HG03175 (cell line): Measurements from ENCODE around the gene LIN28A.
A peak's percentile ranks its signal among the peaks of the same experiment; 100 is the strongest.
"Not testable (repeated sequence)": the region's sequence is repeated elsewhere in the genome, so short reads cannot be mapped to it uniquely, and the experiment has no call there.

Source experiments
- ATAC-seq: cut with Tn5 transposase; IDR thresholded peaks from one replicate; pipeline ENCODE4 v1.9.1; 2021; ENCODE audit warnings: mild to moderate bottlenecking, moderate library complexity; ENCODE audit not compliant: unreplicated experiment

The LIN28A gene

GRCh38 chr1:26410706-26411623 lies at the start of gene LIN28A:
Gene LIN28A (plus strand): TSS chr1:26410817. CDS start chr1:26410892, 75 bp downstream.
- no peak for ATAC-seq

GRCh38 chr1:26361605-26362122 lies 49.0 kb upstream of the LIN28A start:
- no peak for ATAC-seq

- ATAC-seq = no peak
Measured at GRCh38 chr1:26362331-26362730, 48.3 kb upstream of the LIN28A start.

- peak; percentile 53 for ATAC-seq
Measured at GRCh38 chr1:26363549-26364448, 46.8 kb upstream of the LIN28A start.

- no peak for ATAC-seq
Measured at GRCh38 chr1:26364956-26365355, 45.7 kb upstream of the LIN28A start.

GRCh38 chr1:26367441-26367840 lies 43.2 kb upstream of the LIN28A start:
- ATAC-seq = no peak

- ATAC-seq = no peak
Measured at GRCh38 chr1:26368006-26368405, 42.6 kb upstream of the LIN28A start.

GRCh38 chr1:26368486-26368885 lies 42.1 kb upstream of the LIN28A start:
- no peak for ATAC-seq

GRCh38 chr1:26370591-26371382 lies 39.8 kb upstream of the LIN28A start:
- no peak for ATAC-seq

GRCh38 chr1:26372039-26372438 lies 38.6 kb upstream of the LIN28A start:
- ATAC-seq = no peak

GRCh38 chr1:26372611-26373010 lies 38.0 kb upstream of the LIN28A start, which contains the start of gene ZNF683:
Gene ZNF683 (minus strand): TSS chr1:26372750. CDS start chr1:26368571, 4,179 bp downstream.
- ATAC-seq = not testable (repeated sequence)

- ATAC-seq = no peak
Measured at GRCh38 chr1:26373281-26373680, 37.3 kb upstream of the LIN28A start.

GRCh38 chr1:26373789-26374188 lies 36.8 kb upstream of the LIN28A start:
- no peak for ATAC-seq

- ATAC-seq = not testable (repeated sequence)
Measured at GRCh38 chr1:26374361-26374760, 36.3 kb upstream of the LIN28A start.

- no peak for ATAC-seq
Measured at GRCh38 chr1:26375081-26375480, 35.5 kb upstream of the LIN28A start.

- no peak for ATAC-seq
Measured at GRCh38 chr1:26376050-26376449, 34.6 kb upstream of the LIN28A start.

- peak; percentile 95 for ATAC-seq
Measured at GRCh38 chr1:26378088-26378878, 32.3 kb upstream of the LIN28A start.

GRCh38 chr1:26378879-26379251 lies 31.8 kb upstream of the LIN28A start:
- no peak for ATAC-seq

- ATAC-seq = no peak
Measured at GRCh38 chr1:26384076-26384475, 26.5 kb upstream of the LIN28A start.

- ATAC-seq = not testable (repeated sequence)
Measured at GRCh38 chr1:26385063-26385462, 25.6 kb upstream of the LIN28A start.
